ENCODE measurements around the gene MEGF6. TPM values are rescaled to one million over a fixed set of nuclear protein-coding genes. Genes with fewer than 3 reads are reported as not detected.

MEGF6 gene
- total RNA-seq, 1 experiment from 2014 or later = 21.3 TPM

DNA sequence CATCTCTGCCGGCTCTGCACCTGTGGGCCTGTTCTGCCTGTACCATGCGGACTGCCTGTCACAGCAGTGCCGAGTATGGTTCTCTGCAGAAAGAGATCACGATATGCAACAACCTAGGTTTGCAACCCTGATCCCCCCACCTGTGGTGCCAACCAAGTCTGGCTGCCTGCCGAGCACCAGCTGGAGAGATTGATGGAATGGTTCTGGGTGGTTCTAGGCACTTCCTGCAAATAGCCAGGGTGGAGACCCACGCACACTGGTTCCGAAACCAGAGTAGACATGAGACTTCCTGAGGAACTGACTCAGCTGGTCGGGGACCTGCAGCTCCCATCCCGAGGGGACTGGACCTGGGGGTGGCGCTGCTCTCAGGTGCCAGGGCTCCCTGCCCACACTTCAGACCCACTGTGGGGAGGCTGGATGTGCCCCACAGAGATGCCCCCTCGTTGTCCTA lies 18.9 kb upstream of the MEGF6 start:
- H3K4me1 Mint-ChIP-seq = peaks cover 8 to 22% of the 10 kb centered on the region in 2 experiments

More for the DNA sequence above, 18.9 kb upstream of the MEGF6 start:
- WGBS (ENCODE audit: extremely low coverage, insufficient read length, low lambda C conversion rate) = no CpG with 5 or more reads among the region's 11 CpGs
- Histone ChIP-seq H3K23ac (ENCODE audit: insufficient read length, low read depth, low read length) (no peak overlapping the region), H2BK120ac (ENCODE audit: low read depth, low read length, poor library complexity, severe bottlenecking) (no peak overlapping the region), H4K91ac (ENCODE audit: insufficient read length, low read depth, low read length) (no peak overlapping the region), H3K79me1 (ENCODE audit: insufficient read depth, low read depth, low read length, poor library complexity, severe bottlenecking) (no peaks in the 10 kb centered on the region), H3K4me1 (ENCODE audit: insufficient read depth, low read length) (no peaks in the 10 kb centered on the region), H3K27ac (ENCODE audit: insufficient read length, low read depth, low read length) (no peak overlapping the region), H4K5ac (ENCODE audit: insufficient read length, low read depth, low read length) (no peak overlapping the region), H3K18ac (ENCODE audit: insufficient read length, low read depth, low read length) (no peak overlapping the region), H2BK15ac (ENCODE audit: low read depth, low read length) (no peak overlapping the region), H4K20me1 (ENCODE audit: control insufficient read depth, insufficient read depth, insufficient read length) (no peaks in the 10 kb centered on the region), H3K4ac (ENCODE audit: low read depth, low read length) (no peak overlapping the region), H4K8ac (replicated peaks; ENCODE audit: insufficient read length, low read depth, low read length) (no peak overlapping the region), H2BK5ac (ENCODE audit: insufficient read length, low read length) (no peak overlapping the region), H3K4me2 (ENCODE audit: insufficient read depth, insufficient read length, low read length) (no peak overlapping the region), H3K56ac (ENCODE audit: insufficient read length, low read depth, low read length) (no peak overlapping the region), H2AFZ (ENCODE audit: low read length) (no peak overlapping the region), H3K9me3 (ENCODE audit: control insufficient read depth, low read depth, low read length) (no peaks in the 10 kb centered on the region), H3K27me3 (ENCODE audit: insufficient read depth, low read length) (no peaks in the 10 kb centered on the region), H3T11ph (ENCODE audit: low read length) (no peak overlapping the region), H2AK5ac (ENCODE audit: insufficient read length, low read length) (no peak overlapping the region), H2BK12ac (ENCODE audit: insufficient read length, low read depth, low read length) (no peak overlapping the region), H3K23me2 (ENCODE audit: insufficient read length, low read depth, low read length, poor library complexity, severe bottlenecking) (no peaks in the 10 kb centered on the region), H3K79me2 (ENCODE audit: insufficient read depth, low read length) (no peaks in the 10 kb centered on the region), H3K9ac (ENCODE audit: extremely low read depth, insufficient read length, low read length) (no peak overlapping the region), H3K14ac (ENCODE audit: insufficient read depth, low read length) (no peak overlapping the region), H2BK20ac (ENCODE audit: low read depth, low read length, poor library complexity, severe bottlenecking) (no peak overlapping the region)
- DNase-seq = no peak
- TF ChIP-seq, protein P1, sequence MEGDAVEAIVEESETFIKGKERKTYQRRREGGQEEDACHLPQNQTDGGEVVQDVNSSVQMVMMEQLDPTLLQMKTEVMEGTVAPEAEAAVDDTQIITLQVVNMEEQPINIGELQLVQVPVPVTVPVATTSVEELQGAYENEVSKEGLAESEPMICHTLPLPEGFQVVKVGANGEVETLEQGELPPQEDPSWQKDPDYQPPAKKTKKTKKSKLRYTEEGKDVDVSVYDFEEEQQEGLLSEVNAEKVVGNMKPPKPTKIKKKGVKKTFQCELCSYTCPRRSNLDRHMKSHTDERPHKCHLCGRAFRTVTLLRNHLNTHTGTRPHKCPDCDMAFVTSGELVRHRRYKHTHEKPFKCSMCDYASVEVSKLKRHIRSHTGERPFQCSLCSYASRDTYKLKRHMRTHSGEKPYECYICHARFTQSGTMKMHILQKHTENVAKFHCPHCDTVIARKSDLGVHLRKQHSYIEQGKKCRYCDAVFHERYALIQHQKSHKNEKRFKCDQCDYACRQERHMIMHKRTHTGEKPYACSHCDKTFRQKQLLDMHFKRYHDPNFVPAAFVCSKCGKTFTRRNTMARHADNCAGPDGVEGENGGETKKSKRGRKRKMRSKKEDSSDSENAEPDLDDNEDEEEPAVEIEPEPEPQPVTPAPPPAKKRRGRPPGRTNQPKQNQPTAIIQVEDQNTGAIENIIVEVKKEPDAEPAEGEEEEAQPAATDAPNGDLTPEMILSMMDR (conservative IDR thresholded peaks at IDR 0.05) = no peak
- peaks cover 4 to 53% (median 45%) of the 10 kb centered on the region in 3 experiments for H3K36me3 Mint-ChIP-seq (ENCODE audit: insufficient read depth in 1 of 3, low read depth in 3 of 3)
- H3K9me3 Mint-ChIP-seq = no peaks in the 10 kb centered on the region
- H3K4me3 Mint-ChIP-seq = no peak overlapping the region; a peak in 1 of 5 replicates
- H3K27ac Mint-ChIP-seq = peak overlapping the region in 1 of 3 experiments; percentile 55; a peak in 2 of 7 replicates
- no peaks in the 10 kb centered on the region for H3K27me3 Mint-ChIP-seq (ENCODE audit: low read depth)
